Embryonic facial prominence (tissue), 1 donor: ENCODE results near the gene C1QTNF9B.
A peak's percentile ranks its signal among the peaks of the same experiment; 100 is the strongest.
"Not testable (repeated sequence)": the region's sequence is repeated elsewhere in the genome, so short reads cannot be mapped to it uniquely, and the experiment has no call there.

Experiments
- DNase-seq: peaks from one replicate; pipeline ENCODE4 v3.0.0-alpha.2; 2016; ENCODE audit errors: extremely low spot score

The C1QTNF9B gene

GRCh38 chr13:23897452-23897919, at the start of gene C1QTNF9B:
Gene C1QTNF9B (minus strand): TSS chr13:23897502.
- DNase-seq: not testable (repeated sequence)

- DNase-seq: no peak
Measured at GRCh38 chr13:23946900-23947299, 49.6 kb upstream of the C1QTNF9B start.

- DNase-seq: no peak
Measured at GRCh38 chr13:23946067-23946466, 48.8 kb upstream of the C1QTNF9B start.

GRCh38 chr13:23945612-23946011, 48.3 kb upstream of the C1QTNF9B start:
- no peak for DNase-seq

- no peak for DNase-seq
Measured at GRCh38 chr13:23941211-23941610, 43.9 kb upstream of the C1QTNF9B start.

- not testable (repeated sequence) for DNase-seq
Measured at GRCh38 chr13:23939666-23940065, 42.4 kb upstream of the C1QTNF9B start.

GRCh38 chr13:23934520-23934919, 37.2 kb upstream of the C1QTNF9B start:
- DNase-seq: peak; percentile 24

GRCh38 chr13:23928985-23929384, 31.7 kb upstream of the C1QTNF9B start:
- DNase-seq: no peak

GRCh38 chr13:23923031-23923430, 25.7 kb upstream of the C1QTNF9B start:
- no peak for DNase-seq

- DNase-seq: no peak
Measured at GRCh38 chr13:23922005-23922932, 25.0 kb upstream of the C1QTNF9B start.

GRCh38 chr13:23921451-23921888, 24.2 kb upstream of the C1QTNF9B start:
- peak; percentile 29 for DNase-seq

- no peak for DNase-seq
Measured at GRCh38 chr13:23919006-23919405, 21.7 kb upstream of the C1QTNF9B start.

- no peak for DNase-seq
Measured at GRCh38 chr13:23918208-23918607, 20.9 kb upstream of the C1QTNF9B start.

GRCh38 chr13:23915308-23915707, 18.0 kb upstream of the C1QTNF9B start:
- no peak for DNase-seq

- no peak for DNase-seq
Measured at GRCh38 chr13:23912469-23912868, 15.2 kb upstream of the C1QTNF9B start.

GRCh38 chr13:23909606-23910005, 12.3 kb upstream of the C1QTNF9B start:
- no peak for DNase-seq

- DNase-seq: no peak
Measured at GRCh38 chr13:23905766-23906165, 8.5 kb upstream of the C1QTNF9B start.

- no peak for DNase-seq
Measured at GRCh38 chr13:23903906-23904280, 6.6 kb upstream of the C1QTNF9B start.

GRCh38 chr13:23902975-23903905, 5.9 kb upstream of the C1QTNF9B start:
- DNase-seq: no peak

- no peak for DNase-seq
Measured at GRCh38 chr13:23901365-23901764, 4.1 kb upstream of the C1QTNF9B start.

GRCh38 chr13:23899555-23899954, 2.3 kb upstream of the C1QTNF9B start:
- DNase-seq: peak; percentile 71

- DNase-seq: no peak
Measured at GRCh38 chr13:23898101-23898500, 799 bp upstream of the C1QTNF9B start.
